GM19238 (cell line): ENCODE measurements around the gene CENPS.
"Not testable (repeated sequence)": the region's sequence is repeated elsewhere in the genome, so short reads cannot be mapped to it uniquely, and the experiment has no call there.

ENCODE experiments used
- DNase-seq: peaks from one replicate; pipeline ENCODE4 v3.0.0; 2011; ENCODE audit warnings: low spot score; ENCODE audit not compliant: insufficient read length

Gene CENPS

GRCh38 chr1:10419351-10419750 is 10.9 kb upstream of the CENPS start:
- DNase-seq: no peak

DNA sequence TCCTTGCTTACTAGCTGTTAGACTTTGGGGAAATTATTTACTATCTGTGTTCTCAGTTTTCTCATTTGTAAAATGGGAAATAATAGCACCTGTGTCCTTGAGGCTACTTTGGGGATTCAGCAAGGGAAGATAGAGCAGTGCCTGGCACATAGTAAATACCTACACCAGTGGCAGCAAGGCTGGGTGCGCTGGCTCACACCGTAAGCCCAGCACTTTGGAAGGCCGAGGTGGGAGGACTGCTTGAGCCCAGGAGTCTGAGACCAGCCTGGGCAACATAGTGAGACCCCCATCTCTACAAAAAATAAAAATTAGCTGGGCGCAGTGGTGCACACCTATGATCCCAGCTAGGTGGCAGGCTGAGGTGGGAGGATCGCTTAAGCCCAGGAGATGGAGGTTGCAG is 8.6 kb upstream of the CENPS start:
- DNase-seq: no peak

DNA sequence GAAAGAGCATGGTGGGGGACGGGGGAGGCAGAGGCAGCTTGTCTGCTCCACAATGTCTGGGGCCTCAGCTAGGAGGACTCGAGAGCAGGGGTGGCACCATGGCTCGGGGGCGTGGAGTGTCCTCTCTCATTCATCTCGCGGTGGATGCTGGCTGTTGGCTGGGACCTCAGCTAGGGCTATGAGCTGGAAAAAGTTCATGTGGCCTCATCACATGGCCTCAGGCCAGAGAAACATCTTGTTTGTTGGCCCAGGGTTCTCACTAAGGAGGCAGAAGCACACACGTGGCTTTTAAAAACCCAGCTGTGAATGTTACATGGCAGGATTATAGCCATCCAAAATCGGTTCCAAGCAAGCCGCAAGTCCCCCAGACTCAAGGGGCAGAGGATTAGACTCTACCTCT is 6.2 kb upstream of the CENPS start:
- no peak for DNase-seq

DNA sequence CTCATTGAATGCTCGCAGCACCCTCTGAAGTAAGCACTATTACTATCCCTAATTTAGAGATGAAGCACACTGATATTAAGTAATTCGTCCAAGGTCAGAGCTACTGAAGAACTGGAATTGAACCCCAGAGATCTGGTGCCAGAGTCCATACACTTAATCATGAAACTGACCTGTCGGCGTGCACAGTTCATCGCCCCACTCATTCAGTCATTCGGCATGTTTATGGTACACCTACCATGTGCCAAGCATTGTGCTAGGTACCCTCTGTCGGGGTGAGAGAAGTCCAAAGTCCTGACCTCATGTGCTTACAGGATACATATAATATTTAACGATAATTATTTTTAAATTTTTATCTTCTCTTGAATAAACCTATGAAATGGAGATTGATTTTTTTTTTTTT is 5.6 kb upstream of the CENPS start:
- no peak for DNase-seq

- not testable (repeated sequence) for DNase-seq
Observed at GRCh38 chr1:10425826-10426534, 4.3 kb upstream of the CENPS start.

GRCh38 chr1:10426535-10426848 is 3.7 kb upstream of the CENPS start:
- not testable (repeated sequence) for DNase-seq

GRCh38 chr1:10428984-10429383 is 1.2 kb upstream of the CENPS start:
- DNase-seq: no peak

GRCh38 chr1:10429868-10430215 is 391 bp upstream of the CENPS start:
- no peak for DNase-seq

GRCh38 chr1:10431070-10431730 is 967 bp downstream of the CENPS start:
- no peak for DNase-seq

GRCh38 chr1:10432910-10433700 is 2.9 kb downstream of the CENPS start:
- DNase-seq: no peak

GRCh38 chr1:10433790-10434189 is 3.6 kb downstream of the CENPS start:
- no peak for DNase-seq

- no peak for DNase-seq
Observed at GRCh38 chr1:10434590-10434989, 4.4 kb downstream of the CENPS start.

DNA sequence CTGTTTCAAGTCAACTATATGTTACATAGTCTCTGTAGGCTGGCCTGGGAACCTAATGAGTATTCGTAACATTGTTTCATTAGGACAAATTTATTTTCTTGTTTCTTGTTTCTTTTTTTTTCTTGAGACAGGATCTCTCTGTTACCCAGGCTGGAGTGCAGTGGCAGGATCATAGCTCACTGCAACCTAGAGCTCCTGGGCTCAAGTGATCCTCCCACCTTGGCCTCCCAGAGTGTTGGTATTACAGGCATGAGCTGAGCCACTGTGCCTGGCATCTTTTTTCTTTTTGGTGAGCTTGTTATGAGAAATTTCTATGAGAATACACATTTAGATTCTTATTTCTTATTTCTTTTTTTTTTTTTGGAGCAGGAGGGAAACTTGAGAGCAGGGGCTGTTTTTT is 6.8 kb downstream of the CENPS start:
- no peak for DNase-seq

GRCh38 chr1:10438677-10439163 is 8.5 kb downstream of the CENPS start:
- no peak for DNase-seq

- no peak for DNase-seq
Observed at GRCh38 chr1:10440305-10440704, 10.1 kb downstream of the CENPS start.

DNA sequence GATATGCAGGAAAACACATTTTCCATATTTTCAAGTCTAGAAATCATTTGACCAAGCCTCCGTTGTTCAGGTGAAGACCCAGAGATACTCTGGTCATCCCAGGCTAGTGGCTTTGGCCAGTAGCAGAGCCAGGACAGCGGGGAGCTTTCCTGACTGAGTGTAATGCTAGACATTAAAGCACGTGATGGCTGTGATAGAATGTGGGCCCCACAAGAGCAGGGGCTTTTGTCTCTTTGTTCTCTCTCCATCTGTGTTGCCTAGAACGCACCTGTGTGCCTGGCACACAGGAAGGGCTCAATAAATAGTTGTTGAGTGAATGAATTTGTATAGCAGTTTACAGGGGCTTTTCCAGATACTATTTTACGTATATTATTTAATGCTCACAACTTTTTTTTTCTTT is 10.6 kb downstream of the CENPS start:
- DNase-seq: no peak

DNA sequence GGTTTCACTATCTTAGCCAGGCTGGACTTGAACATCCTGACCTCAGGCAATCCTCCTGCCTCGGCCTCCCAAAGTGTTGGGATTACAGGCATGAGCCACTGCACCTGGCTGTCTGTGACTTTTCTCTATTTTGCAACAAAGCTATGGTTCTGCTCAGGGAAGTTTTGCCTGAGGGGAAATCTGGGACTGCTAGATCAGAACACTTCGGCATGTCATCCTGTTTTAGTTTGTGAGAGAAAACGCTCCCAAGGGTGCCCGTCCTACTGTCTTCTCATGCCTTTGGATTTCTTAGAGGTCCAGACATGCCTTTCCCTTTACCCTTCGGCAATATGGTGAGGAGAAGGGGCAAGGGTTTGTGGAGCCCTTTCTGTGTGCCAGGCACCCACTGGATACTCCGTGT is 14.0 kb downstream of the CENPS start:
- no peak for DNase-seq

GRCh38 chr1:10444795-10445397 is 14.7 kb downstream of the CENPS start:
- no peak for DNase-seq

DNA sequence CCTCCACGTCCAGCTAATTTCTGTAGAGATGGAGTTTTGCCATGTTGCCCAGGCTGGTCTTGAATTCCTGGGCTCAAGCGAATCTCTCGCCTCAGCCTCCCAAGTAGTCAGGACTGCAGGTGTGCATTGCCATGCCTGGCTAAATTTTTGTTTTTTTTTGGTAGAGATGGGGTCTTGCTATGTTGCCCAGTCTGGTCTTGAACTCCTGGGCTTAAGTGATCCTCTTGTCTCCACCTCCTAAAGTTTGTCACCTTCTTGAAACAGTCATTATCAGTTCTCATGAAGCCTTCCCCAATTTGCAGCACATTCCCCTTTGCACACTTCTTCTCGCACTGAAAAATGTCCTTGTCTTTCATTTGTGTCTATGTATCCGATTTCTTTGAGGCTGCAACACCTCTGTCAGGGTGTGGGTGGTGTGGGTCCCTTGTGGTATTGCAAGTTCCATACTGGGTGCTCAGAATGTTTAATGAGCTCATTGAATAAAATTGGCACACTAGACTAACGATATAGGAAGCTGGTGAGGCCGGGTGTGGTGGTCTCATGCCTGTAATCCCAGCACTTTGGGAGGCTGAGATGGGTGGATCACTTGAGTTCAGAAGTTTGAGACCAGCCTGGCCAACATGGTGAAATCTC is 16.7 kb downstream of the CENPS start:
- no peak for DNase-seq

DNA sequence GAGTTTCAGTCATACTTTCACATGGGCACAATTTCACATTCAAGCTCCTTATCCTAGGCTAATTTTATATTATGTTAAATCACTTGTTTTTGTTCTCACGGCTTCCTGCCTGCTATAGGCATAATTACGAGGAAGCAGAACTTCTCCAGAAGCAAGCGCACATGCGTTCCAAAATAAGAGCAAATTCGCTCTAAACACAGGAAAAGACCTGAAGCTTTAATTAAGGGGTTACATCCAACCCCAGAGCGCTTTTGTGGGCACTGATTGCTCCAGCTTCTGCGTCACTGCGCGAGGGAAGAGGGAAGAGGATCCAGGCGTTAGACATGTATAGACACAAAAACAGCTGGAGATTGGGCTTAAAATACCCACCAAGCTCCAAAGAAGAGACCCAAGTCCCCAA is 19.5 kb downstream of the CENPS start, which contains the start of gene CORT:
Gene CORT, plus strand, starts transcription at position 281 of the 400 bp plus-strand sequence. CDS start 193 bp downstream, outside the sequence.
- DNase-seq: no peak

- no peak for DNase-seq
Observed at GRCh38 chr1:10450156-10450814, 20.1 kb downstream of the CENPS start.
